Stimulated activated naive CD8-positive, alpha-beta T cell treated with anti-CD3 and anti-CD28 coated beads, Interleukin-15, Interleukin-2, amounts not matched to agents 100 ng/mL and 50 ng/mL, for 24 hours (primary cell): Measurements from ENCODE around the gene TASP1.
A peak's percentile ranks its signal among the peaks of the same experiment; 100 is the strongest.

Experiments used
- H3K27ac Mint-ChIP-seq: one replicate; pipeline ENCODE4 v1.8.0; 2021; ENCODE audit warnings: mild to moderate bottlenecking, mixed read lengths
- H3K27me3 Mint-ChIP-seq: one replicate; pipeline ENCODE4 v1.8.0; 2021; ENCODE audit warnings: mixed read lengths
- H3K36me3 Mint-ChIP-seq: one replicate; pipeline ENCODE4 v1.8.0; 2021; ENCODE audit warnings: low read depth, mixed read lengths
- H3K4me1 Mint-ChIP-seq: one replicate; pipeline ENCODE4 v1.8.0; 2021; ENCODE audit warnings: low read depth, mixed read lengths
- H3K4me3 Mint-ChIP-seq: one replicate; pipeline ENCODE4 v1.8.0; 2021; ENCODE audit warnings: mild to moderate bottlenecking, mixed read lengths
- H3K9me3 Mint-ChIP-seq: one replicate; pipeline ENCODE4 v1.8.0; 2021; ENCODE audit warnings: mixed read lengths

TASP1 gene

GRCh38 chr20:13638496-13639149 is at the start of gene TASP1:
TSS of gene TASP1 (minus strand) at chr20:13638932. CDS start at chr20:13630078, 8,854 bp downstream.
- H3K4me3 Mint-ChIP-seq, result peak within 1 kb of the TSS; percentile 85
- peak within 1 kb of the TSS; percentile 89 for H3K27ac Mint-ChIP-seq
- H3K36me3 Mint-ChIP-seq, result peaks cover 9% of the 10 kb centered on the region
- peaks cover 5% of the 10 kb centered on the region for H3K27me3 Mint-ChIP-seq
- H3K4me1 Mint-ChIP-seq, result peaks cover 33% of the 10 kb centered on the region
- H3K9me3 Mint-ChIP-seq, result no peaks in the 10 kb centered on the region

- H3K9me3 Mint-ChIP-seq, result no peaks in the 10 kb centered on the region
- H3K4me1 Mint-ChIP-seq, result peaks cover 16% of the 10 kb centered on the region
- no peak overlapping the region for H3K4me3 Mint-ChIP-seq
- H3K36me3 Mint-ChIP-seq, result no peaks in the 10 kb centered on the region
- no peak overlapping the region for H3K27ac Mint-ChIP-seq
- H3K27me3 Mint-ChIP-seq, result peaks cover 28% of the 10 kb centered on the region
Observed at GRCh38 chr20:13687815-13688214, 49.1 kb upstream of the TASP1 start.

DNA sequence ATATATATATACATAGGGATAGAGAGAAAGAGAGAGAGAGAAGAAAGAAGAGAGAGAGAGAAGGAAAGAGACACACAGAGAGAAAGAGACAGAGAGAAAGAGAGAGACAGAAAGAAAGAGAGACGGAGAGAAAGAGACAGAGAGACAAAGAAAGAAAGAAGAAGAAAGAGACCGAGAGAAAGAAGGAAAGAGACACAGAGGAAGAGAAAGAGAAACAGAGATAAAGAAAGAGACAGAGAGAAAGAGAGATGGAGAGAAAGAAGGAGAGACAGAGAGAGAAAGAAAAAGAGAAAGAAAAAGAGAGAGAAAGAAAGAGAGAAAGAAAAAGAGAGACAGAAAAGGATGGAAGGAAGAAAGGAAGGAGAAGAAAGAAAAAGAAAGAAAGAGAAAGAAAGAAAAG is 46.9 kb upstream of the TASP1 start:
- H3K4me1 Mint-ChIP-seq, result peaks cover 16% of the 10 kb centered on the region
- no peaks in the 10 kb centered on the region for H3K36me3 Mint-ChIP-seq
- H3K27me3 Mint-ChIP-seq, result peaks cover 24% of the 10 kb centered on the region
- no peak overlapping the region for H3K27ac Mint-ChIP-seq
- no peaks in the 10 kb centered on the region for H3K9me3 Mint-ChIP-seq
- no peak overlapping the region for H3K4me3 Mint-ChIP-seq

DNA sequence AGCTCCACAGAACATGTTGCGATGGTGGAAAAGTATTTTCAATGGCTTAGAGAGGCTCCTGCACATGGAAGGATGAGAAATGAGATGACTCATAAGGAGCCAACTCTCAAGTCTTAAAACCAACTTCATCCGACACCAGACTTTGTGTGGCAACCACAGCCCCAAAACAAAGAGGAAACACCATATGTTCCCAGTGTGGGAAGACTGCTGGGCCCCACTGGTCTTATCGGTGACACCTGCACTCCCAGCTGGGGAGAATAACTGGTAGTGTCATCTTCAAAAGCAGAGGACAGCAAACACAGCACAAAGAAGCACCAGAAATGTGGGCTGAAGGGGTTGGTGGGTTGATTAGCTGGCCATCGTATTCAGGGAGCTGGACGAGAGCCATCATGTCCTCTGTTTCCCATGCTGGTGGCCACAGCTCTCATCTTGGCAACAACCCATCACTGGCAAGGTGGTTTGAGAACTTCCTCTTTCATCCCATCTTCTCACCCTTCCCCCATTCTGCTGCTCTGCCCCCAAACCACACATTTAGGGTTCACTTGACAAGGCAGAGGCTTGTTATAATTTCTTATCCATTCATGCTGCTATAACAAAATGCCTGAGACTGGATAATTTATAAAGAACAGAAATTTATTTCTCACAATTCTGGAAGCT is 46.0 kb upstream of the TASP1 start:
- Mint-ChIP-seq H3K4me1 (peaks cover 16% of the 10 kb centered on the region), H3K27ac (no peak overlapping the region), H3K36me3 (no peaks in the 10 kb centered on the region), H3K4me3 (no peak overlapping the region), H3K27me3 (peaks cover 24% of the 10 kb centered on the region), H3K9me3 (no peaks in the 10 kb centered on the region)

GRCh38 chr20:13683833-13684232 is 45.1 kb upstream of the TASP1 start:
- peaks cover 16% of the 10 kb centered on the region for H3K4me1 Mint-ChIP-seq
- peaks cover 24% of the 10 kb centered on the region for H3K27me3 Mint-ChIP-seq
- no peaks in the 10 kb centered on the region for H3K9me3 Mint-ChIP-seq
- H3K27ac Mint-ChIP-seq, result no peak overlapping the region
- H3K4me3 Mint-ChIP-seq, result no peak overlapping the region
- H3K36me3 Mint-ChIP-seq, result no peaks in the 10 kb centered on the region

DNA sequence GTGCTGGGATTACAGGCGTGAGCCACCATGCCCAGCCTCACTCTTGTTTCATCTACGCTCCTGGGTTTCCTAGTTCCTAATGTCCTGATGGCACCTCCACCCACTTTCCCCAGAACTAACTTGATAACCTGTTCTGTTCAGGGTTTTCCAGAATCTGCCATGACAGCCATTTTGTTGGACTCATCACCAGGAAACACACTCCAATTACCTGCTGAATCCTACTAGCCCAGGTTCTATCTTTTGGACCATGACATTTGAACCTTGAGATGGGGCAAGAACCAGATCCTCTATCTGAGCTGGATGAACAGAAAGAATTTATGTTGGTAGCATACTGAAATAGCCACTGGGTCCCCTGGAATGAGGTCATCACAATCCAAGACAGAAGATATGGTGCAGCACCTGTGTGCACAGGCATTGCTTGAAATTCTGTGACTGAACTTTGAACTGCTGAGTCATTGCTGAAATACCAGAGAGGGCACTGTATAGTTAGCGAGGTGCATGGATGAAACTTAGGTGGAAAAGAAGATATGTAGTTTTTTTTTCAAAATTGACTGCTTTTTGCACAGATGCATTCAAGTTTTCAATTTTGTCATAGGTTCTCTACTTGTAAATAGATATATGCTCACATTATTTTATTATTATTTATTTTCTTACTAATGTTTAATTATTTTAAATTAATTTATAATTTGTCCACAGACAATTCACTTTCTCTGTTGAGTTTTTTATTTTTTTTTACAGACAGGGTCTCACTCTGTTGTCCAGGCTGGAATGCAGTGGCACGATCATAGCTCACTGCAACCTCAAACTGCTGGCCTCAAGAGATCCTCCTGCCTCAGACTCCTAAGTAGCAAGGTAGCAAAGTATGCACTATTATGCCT is 42.8 kb upstream of the TASP1 start:
- no peak overlapping the region for H3K4me3 Mint-ChIP-seq
- no peaks in the 10 kb centered on the region for H3K36me3 Mint-ChIP-seq
- H3K27me3 Mint-ChIP-seq, result peaks cover 19% of the 10 kb centered on the region
- peaks cover 16% of the 10 kb centered on the region for H3K4me1 Mint-ChIP-seq
- no peaks in the 10 kb centered on the region for H3K9me3 Mint-ChIP-seq
- no peak overlapping the region for H3K27ac Mint-ChIP-seq

- peaks cover 3% of the 10 kb centered on the region for H3K9me3 Mint-ChIP-seq
- H3K27ac Mint-ChIP-seq, result no peak overlapping the region
- H3K27me3 Mint-ChIP-seq, result peaks cover 10% of the 10 kb centered on the region
- H3K4me3 Mint-ChIP-seq, result no peak overlapping the region
- peaks cover under 1% of the 10 kb centered on the region for H3K4me1 Mint-ChIP-seq
- no peaks in the 10 kb centered on the region for H3K36me3 Mint-ChIP-seq
Observed at GRCh38 chr20:13678944-13679343, 40.2 kb upstream of the TASP1 start.

DNA sequence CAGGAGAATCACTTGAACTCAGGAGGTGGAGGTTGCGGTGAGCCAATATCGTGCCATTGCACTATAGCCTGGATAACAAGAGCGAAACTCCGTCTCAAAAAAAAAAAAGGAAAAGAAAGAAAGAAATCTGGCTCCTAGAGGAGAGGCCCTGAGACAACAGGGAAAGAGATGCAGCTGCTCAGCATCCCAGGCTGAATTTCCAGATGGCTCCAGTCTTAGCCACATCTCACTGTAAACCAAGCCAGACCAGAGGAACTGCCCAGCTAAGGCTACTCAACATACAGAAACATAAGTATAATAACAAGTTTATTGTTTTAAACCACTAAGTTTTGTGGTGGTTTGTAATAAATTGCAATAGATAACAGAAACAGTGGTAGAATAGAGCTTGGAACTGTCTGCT is 38.5 kb upstream of the TASP1 start:
- Mint-ChIP-seq H3K36me3 (no peaks in the 10 kb centered on the region), H3K27me3 (peaks cover 4% of the 10 kb centered on the region), H3K4me1 (no peaks in the 10 kb centered on the region), H3K4me3 (no peak overlapping the region), H3K27ac (no peak overlapping the region), H3K9me3 (peaks cover 4% of the 10 kb centered on the region)

DNA sequence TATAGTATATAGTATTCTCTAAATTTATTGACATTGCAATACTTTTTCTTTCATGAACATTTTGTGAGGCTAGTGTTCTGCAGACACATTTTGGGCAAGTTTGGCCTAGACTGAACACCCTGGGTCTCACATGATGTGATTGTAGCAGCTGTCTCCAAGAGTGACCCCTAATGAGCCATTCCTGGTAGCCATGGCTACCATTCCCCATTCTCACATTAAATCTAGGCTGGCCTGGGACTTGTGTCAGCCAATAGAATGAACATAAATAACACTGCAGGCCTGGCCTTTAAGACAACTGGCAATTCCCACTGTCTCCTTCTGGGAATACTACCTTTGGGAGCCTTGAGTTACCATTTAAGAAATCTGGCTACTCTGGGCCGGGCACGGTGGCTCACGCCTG is 38.0 kb upstream of the TASP1 start:
- no peak overlapping the region for H3K4me3 Mint-ChIP-seq

DNA sequence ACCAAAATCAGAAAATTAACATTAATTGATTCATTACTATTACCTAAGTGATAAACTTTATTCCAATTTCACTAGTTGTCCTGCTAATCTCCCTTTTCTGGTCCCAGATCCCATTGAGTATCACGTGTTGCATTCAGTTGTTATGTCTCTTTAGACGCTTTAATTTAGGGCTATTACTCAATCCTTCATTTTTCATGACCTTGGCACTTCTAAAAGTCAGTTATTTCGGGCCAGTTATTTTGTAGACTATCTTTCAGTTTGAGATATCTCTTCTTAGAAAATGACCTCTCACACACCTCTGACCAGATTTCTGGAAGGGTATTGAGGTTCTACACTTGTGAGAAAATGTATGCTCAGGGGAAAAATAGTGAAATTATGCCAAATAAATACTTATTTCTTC is 34.0 kb upstream of the TASP1 start:
- H3K4me3 Mint-ChIP-seq, result no peak overlapping the region

More for the DNA sequence above, 38.0 kb upstream of the TASP1 start:
- Mint-ChIP-seq H3K9me3 (peaks cover 4% of the 10 kb centered on the region), H3K4me1 (no peaks in the 10 kb centered on the region), H3K27me3 (peaks cover 4% of the 10 kb centered on the region), H3K36me3 (no peaks in the 10 kb centered on the region), H3K27ac (no peak overlapping the region)

GRCh38 chr20:13671916-13672378 is 33.2 kb upstream of the TASP1 start:
- no peaks in the 10 kb centered on the region for H3K36me3 Mint-ChIP-seq
- H3K27me3 Mint-ChIP-seq, result peaks cover 11% of the 10 kb centered on the region
- H3K4me1 Mint-ChIP-seq, result no peaks in the 10 kb centered on the region
- no peak overlapping the region for H3K4me3 Mint-ChIP-seq
- H3K9me3 Mint-ChIP-seq, result peaks cover 4% of the 10 kb centered on the region
- no peak overlapping the region for H3K27ac Mint-ChIP-seq

More for the DNA sequence above, 34.0 kb upstream of the TASP1 start:
- Mint-ChIP-seq H3K9me3 (peaks cover 4% of the 10 kb centered on the region), H3K4me1 (no peaks in the 10 kb centered on the region), H3K27ac (no peak overlapping the region), H3K36me3 (no peaks in the 10 kb centered on the region), H3K27me3 (peaks cover 11% of the 10 kb centered on the region)

DNA sequence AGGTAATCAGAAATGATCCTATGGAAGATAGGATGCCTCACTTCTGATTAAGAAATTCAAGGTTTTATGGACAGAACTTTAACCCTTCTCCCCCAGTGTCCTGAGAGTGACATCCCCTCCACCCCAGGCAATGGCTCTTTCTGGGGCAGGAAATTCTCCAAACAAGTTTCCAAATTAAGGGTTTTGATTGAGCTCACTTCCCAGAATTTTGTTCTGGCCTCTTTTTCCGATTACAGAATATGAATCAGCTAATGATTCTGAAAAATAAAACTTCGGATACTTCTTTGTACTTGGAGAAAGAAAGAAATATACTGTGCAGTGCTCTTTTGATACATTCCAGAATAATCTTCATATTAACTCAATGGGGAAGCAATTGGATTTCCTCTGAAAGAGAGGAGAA is 32.8 kb upstream of the TASP1 start:
- no peak overlapping the region for H3K4me3 Mint-ChIP-seq
- no peaks in the 10 kb centered on the region for H3K4me1 Mint-ChIP-seq
- H3K27ac Mint-ChIP-seq, result no peak overlapping the region
- peaks cover 4% of the 10 kb centered on the region for H3K9me3 Mint-ChIP-seq
- H3K36me3 Mint-ChIP-seq, result no peaks in the 10 kb centered on the region
- peaks cover 11% of the 10 kb centered on the region for H3K27me3 Mint-ChIP-seq

DNA sequence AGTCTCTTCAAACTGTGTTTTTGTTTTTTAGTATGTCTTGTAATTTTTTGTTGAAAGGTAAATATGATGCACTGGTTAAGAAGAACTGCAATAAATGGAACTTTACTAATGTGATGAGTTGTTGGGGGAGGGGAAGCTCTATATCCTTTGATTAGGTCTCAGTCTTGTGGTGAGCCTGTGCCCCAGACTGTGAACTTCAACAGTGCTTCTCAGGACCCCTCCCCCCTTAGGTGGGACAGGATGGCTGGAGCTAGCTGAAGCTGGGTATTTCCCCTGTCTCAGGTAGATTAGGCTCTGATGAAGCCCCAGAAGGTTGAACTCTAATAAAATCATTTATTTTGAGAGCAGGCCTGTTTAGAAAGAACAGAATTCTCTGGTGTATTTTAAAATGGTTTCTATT is 31.4 kb upstream of the TASP1 start:
- H3K27me3 Mint-ChIP-seq, result peaks cover 16% of the 10 kb centered on the region
- H3K36me3 Mint-ChIP-seq, result no peaks in the 10 kb centered on the region
- H3K4me3 Mint-ChIP-seq, result no peak overlapping the region
- no peaks in the 10 kb centered on the region for H3K4me1 Mint-ChIP-seq
- no peak overlapping the region for H3K27ac Mint-ChIP-seq
- peaks cover 4% of the 10 kb centered on the region for H3K9me3 Mint-ChIP-seq

- Mint-ChIP-seq H3K27ac (no peak overlapping the region), H3K36me3 (no peaks in the 10 kb centered on the region), H3K4me3 (no peak overlapping the region), H3K4me1 (no peaks in the 10 kb centered on the region), H3K9me3 (no peaks in the 10 kb centered on the region), H3K27me3 (peaks cover 11% of the 10 kb centered on the region)
Observed at GRCh38 chr20:13665709-13666395, 27.1 kb upstream of the TASP1 start.
